Dedifferentiated amniotic fluid mesenchymal stem cell (primary cell): ENCODE results near the gene ASB6.

Experiments
- DNase-seq: peaks from one replicate; pipeline ENCODE4 v3.0.0-alpha.2; 2016; ENCODE audit errors: extremely low spot score

ASB6 gene

GRCh38 chr9:129586245-129586644 is 55.7 kb downstream of the ASB6 start:
- no peak for DNase-seq

GRCh38 chr9:129585352-129585751 is 56.6 kb downstream of the ASB6 start:
- DNase-seq, result no peak
